KMS-11 (cell line): ENCODE data around the gene COL18A1.

ENCODE experiments used
- H2AFZ ChIP-seq: fragments of 200-600 bp; sonication (generic); 2 replicates; pipeline ENCODE4 v1.6.1; 2016; ENCODE audit warnings: antibody characterized with exemption, mixed run types, low read depth
- H3K27ac ChIP-seq: fragments of 200-600 bp; sonication (generic); 2 replicates; pipeline ENCODE4 v1.6.1; 2016; ENCODE audit warnings: mild to moderate bottlenecking, mixed run types
- H3K27me3 ChIP-seq: fragments of 200-600 bp; sonication (generic); 2 replicates; pipeline ENCODE4 v1.6.1; 2017; ENCODE audit warnings: mild to moderate bottlenecking, low read depth, mixed run types, moderate library complexity; ENCODE audit not compliant: insufficient read depth
- H3K36me3 ChIP-seq: fragments of 200-600 bp; sonication (generic); 2 replicates; pipeline ENCODE4 v1.6.1; 2017; ENCODE audit warnings: mild to moderate bottlenecking, mixed run types; ENCODE audit not compliant: insufficient read depth
- H3K4me1 ChIP-seq: fragments of 200-600 bp; sonication (generic); 2 replicates; pipeline ENCODE4 v1.6.1; 2016; ENCODE audit warnings: mild to moderate bottlenecking, low read depth, mixed run types; ENCODE audit not compliant: poor library complexity, severe bottlenecking
- H3K4me2 ChIP-seq: fragments of 200-600 bp; sonication (generic); 2 replicates; pipeline ENCODE4 v1.7.0; 2016; ENCODE audit warnings: mild to moderate bottlenecking, mixed run types
- H3K4me3 ChIP-seq: fragments of 200-600 bp; sonication (generic); IDR thresholded peaks from 2 replicates; pipeline ENCODE4 v1.6.1; 2017; ENCODE audit warnings: low read depth, low read length, mixed read lengths; ENCODE audit not compliant: insufficient read depth
- H3K79me2 ChIP-seq: fragments of 200-600 bp; sonication (generic); 2 replicates; pipeline ENCODE4 v1.6.1; 2016; ENCODE audit warnings: low read depth, mixed run types; ENCODE audit not compliant: insufficient read depth
- H3K9ac ChIP-seq: fragments of 200-600 bp; sonication (generic); 2 replicates; pipeline ENCODE4 v1.6.1; 2016; ENCODE audit warnings: mild to moderate bottlenecking, mixed run types
- H4K20me1 ChIP-seq: fragments of 200-600 bp; sonication (generic); 2 replicates; pipeline ENCODE4 v1.6.1; 2016; ENCODE audit warnings: mild to moderate bottlenecking, mixed run types; ENCODE audit not compliant: insufficient read depth
- CTCF ChIP-seq: fragments of 200-600 bp; sonication (generic); conservative IDR thresholded peaks from 2 replicates; pipeline ENCODE4 v1.6.1; 2017; ENCODE audit warnings: low read depth, mild to moderate bottlenecking, antibody characterized with exemption, low read length, moderate library complexity, mixed read lengths

The COL18A1 gene

GRCh38 chr21:45535341-45536081, 130.5 kb downstream of the COL18A1 start:
- Histone ChIP-seq H3K36me3 (peaks cover 6% of the 10 kb centered on the region; the same call in 1 of the 2 replicates), H3K4me2 (no peak overlapping the region), H3K9ac (no peak overlapping the region), H3K27me3 (no peaks in the 10 kb centered on the region), H3K4me1 (no peaks in the 10 kb centered on the region), H4K20me1 (no peaks in the 10 kb centered on the region), H3K27ac (no peak overlapping the region), H2AFZ (no peak overlapping the region), H3K4me3 (no peak overlapping the region), H3K79me2 (peaks cover 27% of the 10 kb centered on the region)
- TF ChIP-seq CTCF, result no peak

- no peak overlapping the region for H3K27ac ChIP-seq
- H3K27me3 ChIP-seq, result no peaks in the 10 kb centered on the region
- H3K79me2 ChIP-seq, result peaks cover 37% of the 10 kb centered on the region
- no peaks in the 10 kb centered on the region for H4K20me1 ChIP-seq
- peaks cover 4% of the 10 kb centered on the region; the same call in 1 of the 2 replicates for H3K36me3 ChIP-seq
- H3K4me3 ChIP-seq, result no peak overlapping the region
- no peak overlapping the region for H3K9ac ChIP-seq
- H3K4me2 ChIP-seq, result no peak overlapping the region
- no peaks in the 10 kb centered on the region for H3K4me1 ChIP-seq
- TF ChIP-seq CTCF, result no peak
- H2AFZ ChIP-seq, result no peak overlapping the region
Observed at GRCh38 chr21:45536301-45537081, 131.5 kb downstream of the COL18A1 start.

DNA sequence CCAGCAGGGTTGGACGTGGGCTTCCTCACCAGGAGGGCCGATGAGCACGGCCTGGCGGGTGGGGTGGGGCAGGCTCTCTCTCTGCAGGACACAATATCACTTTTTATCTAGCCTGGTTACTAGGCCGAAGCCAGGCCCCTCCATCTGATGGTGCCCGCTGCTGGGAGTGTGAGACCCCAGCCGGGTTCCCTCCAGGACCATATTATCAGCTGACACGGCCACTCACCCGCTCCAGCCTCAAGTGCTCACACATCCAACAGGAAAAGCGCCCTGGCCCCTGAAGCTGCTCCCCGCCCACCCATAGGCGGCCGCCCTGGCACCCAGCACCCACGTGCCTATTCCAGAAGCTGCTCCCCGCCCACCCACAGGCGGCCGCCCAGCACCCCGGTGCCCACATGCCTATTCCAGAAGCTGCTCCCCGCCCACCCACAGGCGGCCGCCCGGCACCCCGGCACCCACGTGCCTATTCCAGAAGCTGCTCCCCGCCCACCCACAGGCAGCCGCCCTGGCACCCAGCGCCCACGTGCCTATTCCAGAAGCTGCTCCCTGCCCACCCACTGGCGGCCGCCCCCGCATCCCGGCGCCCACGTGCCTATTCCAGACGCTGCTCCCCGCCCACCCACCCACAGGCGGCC, 132.3 kb downstream of the COL18A1 start:
- no peak for TF ChIP-seq CTCF
- Histone ChIP-seq H3K4me1 (no peaks in the 10 kb centered on the region), H3K27me3 (no peaks in the 10 kb centered on the region), H4K20me1 (no peaks in the 10 kb centered on the region), H3K27ac (no peak overlapping the region), H3K36me3 (peaks cover 2% of the 10 kb centered on the region; the same call in 1 of the 2 replicates), H3K4me3 (no peak overlapping the region), H3K4me2 (no peak overlapping the region), H3K9ac (no peak overlapping the region), H2AFZ (no peak overlapping the region), H3K79me2 (peaks cover 38% of the 10 kb centered on the region)

- Histone ChIP-seq H3K4me3 (no peak overlapping the region), H3K27me3 (no peaks in the 10 kb centered on the region), H3K27ac (no peak overlapping the region), H3K36me3 (no peaks in the 10 kb centered on the region; the same call in 1 of the 2 replicates), H4K20me1 (no peaks in the 10 kb centered on the region), H3K4me1 (no peaks in the 10 kb centered on the region), H3K4me2 (no peak overlapping the region), H3K79me2 (peaks cover 38% of the 10 kb centered on the region), H2AFZ (no peak overlapping the region), H3K9ac (no peak overlapping the region)
- TF ChIP-seq CTCF, result no peak
Observed at GRCh38 chr21:45537746-45538291, 132.9 kb downstream of the COL18A1 start.
